Transverse colon (tissue), 4 donors: ENCODE measurements around the gene FARP1.

ENCODE experiments used
- CTCF ChIP-seq, 5 experiments: fragments of 200-600 bp in 3 of 5; fragments of 450-650 bp in 2 of 5; sonication (generic) in 3 of 5; IDR thresholded peaks; 1 replicate in 2 of 5; 2 replicates in 3 of 5; pipeline ENCODE4 v1.5.1; 2016 to 2017; ENCODE audit warnings: antibody characterized with exemption in 5 of 5, inconsistent platforms in 3 of 5, mild to moderate bottlenecking in 2 of 5, moderate library complexity in 1 of 5
- POLR2AphosphoS5 ChIP-seq, 3 donors: sonication (generic); formaldehyde crosslinking; IDR thresholded peaks; one replicate each; pipeline ENCODE4 v1.6.1; 2016; ENCODE audit warnings: antibody characterized with exemption in 3 of 3

GRCh38 chr13:98335721-98336120, 192.8 kb downstream of the FARP1 start:
- TF ChIP-seq CTCF (IDR thresholded peaks at IDR 0.05) (no peak), POLR2AphosphoS5 (IDR thresholded peaks at IDR 0.05) (no peak)
